22Rv1 (cell line): ENCODE measurements around the gene PCDH9.

Source experiments
- H3K27ac ChIP-seq: fragments of 450-650 bp; 2 replicates; pipeline ENCODE4 v1.5.1; 2017
- ZFX ChIP-seq: fragments of 450-650 bp; IDR thresholded peaks from 2 replicates; pipeline ENCODE4 v1.6.1; 2017; ENCODE audit warnings: antibody characterized with exemption, borderline replicate concordance
- TF ChIP-seq, protein P1 (sequence below): fragments of 450-650 bp; IDR thresholded peaks from 2 replicates; pipeline ENCODE4 v1.5.1; 2017; ENCODE audit warnings: mild to moderate bottlenecking

Gene PCDH9

GRCh38 chr13:66506051-66506777 is 723.9 kb downstream of the PCDH9 start:
- no peak overlapping the region for H3K27ac ChIP-seq
- TF ChIP-seq, protein P1, sequence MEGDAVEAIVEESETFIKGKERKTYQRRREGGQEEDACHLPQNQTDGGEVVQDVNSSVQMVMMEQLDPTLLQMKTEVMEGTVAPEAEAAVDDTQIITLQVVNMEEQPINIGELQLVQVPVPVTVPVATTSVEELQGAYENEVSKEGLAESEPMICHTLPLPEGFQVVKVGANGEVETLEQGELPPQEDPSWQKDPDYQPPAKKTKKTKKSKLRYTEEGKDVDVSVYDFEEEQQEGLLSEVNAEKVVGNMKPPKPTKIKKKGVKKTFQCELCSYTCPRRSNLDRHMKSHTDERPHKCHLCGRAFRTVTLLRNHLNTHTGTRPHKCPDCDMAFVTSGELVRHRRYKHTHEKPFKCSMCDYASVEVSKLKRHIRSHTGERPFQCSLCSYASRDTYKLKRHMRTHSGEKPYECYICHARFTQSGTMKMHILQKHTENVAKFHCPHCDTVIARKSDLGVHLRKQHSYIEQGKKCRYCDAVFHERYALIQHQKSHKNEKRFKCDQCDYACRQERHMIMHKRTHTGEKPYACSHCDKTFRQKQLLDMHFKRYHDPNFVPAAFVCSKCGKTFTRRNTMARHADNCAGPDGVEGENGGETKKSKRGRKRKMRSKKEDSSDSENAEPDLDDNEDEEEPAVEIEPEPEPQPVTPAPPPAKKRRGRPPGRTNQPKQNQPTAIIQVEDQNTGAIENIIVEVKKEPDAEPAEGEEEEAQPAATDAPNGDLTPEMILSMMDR = no peak
- no peak for TF ChIP-seq ZFX

DNA sequence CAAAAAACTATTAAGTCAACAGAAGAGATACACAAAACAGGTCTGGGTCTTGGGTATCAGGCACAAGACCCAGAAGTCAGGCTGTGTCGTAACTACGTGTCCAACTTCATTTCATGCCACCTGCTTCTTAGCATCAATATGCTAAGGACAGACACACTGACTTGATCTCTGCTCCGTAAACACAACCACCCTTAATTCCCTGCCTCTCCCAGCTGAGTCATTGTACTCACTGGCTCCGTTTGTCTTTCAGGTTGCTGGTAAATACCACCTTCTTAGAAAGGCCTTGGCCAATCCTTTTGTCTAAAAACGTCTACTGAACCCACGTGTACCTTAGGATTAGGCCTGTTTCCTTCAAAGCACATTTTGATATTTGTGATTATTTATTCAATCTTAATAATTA is 726.2 kb downstream of the PCDH9 start:
- TF ChIP-seq ZFX = no peak
- TF ChIP-seq, protein P1 = no peak
- H3K27ac ChIP-seq = no peak overlapping the region

- no peak for TF ChIP-seq ZFX
- TF ChIP-seq, protein P1 = no peak
Measured at GRCh38 chr13:66501181-66501580, 729.0 kb downstream of the PCDH9 start.

DNA sequence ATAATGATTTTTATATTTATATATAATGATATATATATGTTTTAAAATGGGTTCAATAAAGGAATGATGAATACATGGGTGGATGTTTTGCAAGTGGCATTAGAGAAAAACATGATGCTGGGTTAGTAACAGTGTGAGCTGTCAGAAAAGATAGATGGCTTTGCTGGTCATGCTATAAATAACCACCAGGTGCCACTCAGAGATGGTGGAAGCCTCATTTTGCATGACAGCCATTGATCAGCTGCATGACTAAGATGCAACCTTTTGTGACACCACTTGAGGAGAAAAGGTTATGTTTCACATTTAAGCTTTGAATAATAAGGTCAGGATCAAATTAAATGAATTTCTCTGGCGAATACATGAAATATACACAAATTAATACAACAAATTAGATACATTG is 737.7 kb downstream of the PCDH9 start:
- no peak overlapping the region for H3K27ac ChIP-seq
- TF ChIP-seq, protein P1 = no peak; the same call in 1 of the 2 replicates
- no peak for TF ChIP-seq ZFX

More at GRCh38 chr13:66501181-66501580, 729.0 kb downstream of the PCDH9 start:
- H3K27ac ChIP-seq = no peak overlapping the region

DNA sequence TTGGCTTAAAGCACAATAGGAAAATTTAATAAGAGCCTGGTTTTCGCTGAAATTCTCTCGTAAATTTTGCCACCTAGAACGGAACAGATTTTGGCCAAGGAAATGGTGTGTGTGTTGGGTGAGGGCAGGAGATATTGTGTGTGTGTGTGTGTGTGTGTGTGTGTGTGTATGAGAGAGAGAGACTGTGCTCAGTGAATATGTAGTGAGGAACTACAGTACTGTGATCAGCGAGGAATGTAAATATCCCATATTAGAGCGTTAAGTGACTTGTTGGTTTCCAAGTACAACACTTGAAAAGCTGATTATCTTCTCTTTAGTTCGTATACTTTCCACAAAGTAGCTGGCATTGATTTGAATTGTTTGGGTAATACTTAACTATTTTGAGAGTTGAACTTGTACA is 738.9 kb downstream of the PCDH9 start:
- no peak overlapping the region for H3K27ac ChIP-seq
- TF ChIP-seq, protein P1 = no peak
- TF ChIP-seq ZFX = no peak

- TF ChIP-seq, protein P1 = no peak
- no peak for TF ChIP-seq ZFX
Measured at GRCh38 chr13:66489586-66489985, 740.5 kb downstream of the PCDH9 start.

DNA sequence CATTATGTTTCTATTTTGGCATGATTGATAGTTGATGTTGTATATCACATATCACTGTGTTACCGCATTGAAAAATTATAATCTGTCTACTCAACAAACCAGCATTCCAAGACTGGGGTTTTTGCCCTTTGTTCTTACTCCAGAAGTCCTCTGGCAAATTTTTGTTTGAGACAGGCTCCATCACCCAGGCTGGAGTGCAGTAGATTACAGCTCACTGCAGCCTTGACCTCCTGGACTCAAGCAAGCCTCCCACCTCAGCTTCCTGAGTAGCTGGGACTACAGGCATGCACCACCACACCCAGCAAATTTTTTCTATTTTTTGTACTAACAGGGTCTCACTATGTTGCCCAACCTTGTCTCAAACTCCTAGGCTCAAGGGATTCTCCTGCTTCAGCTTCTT is 741.0 kb downstream of the PCDH9 start:
- no peak for TF ChIP-seq ZFX
- TF ChIP-seq, protein P1 = no peak
- H3K27ac ChIP-seq = no peak overlapping the region

More at GRCh38 chr13:66489586-66489985, 740.5 kb downstream of the PCDH9 start:
- H3K27ac ChIP-seq = no peak overlapping the region
